MCF 10A (cell line): Measurements from ENCODE around the gene ARHGEF19. TPM values are rescaled to one million over a fixed set of nuclear protein-coding genes. Genes with fewer than 3 reads are reported as not detected.

Experiments
- BruUV-seq: library from RNA; stranded (reverse); fragments of 400-500 nt; replicated peaks from 2 replicates; lab custom pipeline; 2021; lab: Mats Ljungman, UMichigan
- CTCF ChIA-PET: fragments of 300-600 bp; sonication (Branson Sonifier 250); formaldehyde crosslinking; extraction: SDS; loops from one replicate; lab custom pipeline; 2021; ENCODE audit warnings: antibody characterized with exemption, inconsistent platforms; lab: Yijun Ruan, JAX
- POLR2A ChIA-PET: fragments of 300-600, 350-650 bp; sonication (Branson Sonifier 250); formaldehyde crosslinking; extraction: SDS; loops from one replicate; lab custom pipeline; 2020; ENCODE audit warnings: antibody characterized with exemption, inconsistent platforms; lab: Yijun Ruan, JAX
- DNase-seq: peaks from one replicate; pipeline ENCODE4 v3.0.0-alpha.2; 2018; ENCODE audit not compliant: unreplicated experiment
- H3K27ac Mint-ChIP-seq: one replicate; pipeline ENCODE4 v1.8.0; 2022; ENCODE audit warnings: mild to moderate bottlenecking, low read depth, mixed read lengths; ENCODE audit not compliant: unreplicated experiment
- H3K27me3 Mint-ChIP-seq: one replicate; pipeline ENCODE4 v1.8.0; 2022; ENCODE audit warnings: mixed read lengths; ENCODE audit not compliant: insufficient read depth, unreplicated experiment
- H3K36me3 Mint-ChIP-seq: one replicate; pipeline ENCODE4 v1.8.0; 2022; ENCODE audit warnings: mild to moderate bottlenecking, moderate library complexity, mixed read lengths; ENCODE audit not compliant: insufficient read depth, unreplicated experiment
- H3K4me1 Mint-ChIP-seq: one replicate; pipeline ENCODE4 v1.8.0; 2022; ENCODE audit warnings: mixed read lengths; ENCODE audit not compliant: insufficient read depth, unreplicated experiment
- H3K4me3 Mint-ChIP-seq: one replicate; pipeline ENCODE4 v1.8.0; 2022; ENCODE audit warnings: mild to moderate bottlenecking, moderate library complexity, mixed read lengths; ENCODE audit not compliant: unreplicated experiment
- H3K9me3 Mint-ChIP-seq: one replicate; pipeline ENCODE4 v1.8.0; 2022; ENCODE audit warnings: mixed read lengths; ENCODE audit not compliant: unreplicated experiment
- intact Hi-C: fragments of 100-400 bp; cut with micrococcal nuclease; formaldehyde crosslinking; loops from 2 replicates; pipeline ENCODE4 v1.14.1; 2022
- total RNA-seq: library from RNA; stranded (reverse); gene quantifications from 2 replicates; pipeline ENCODE4 v1.2.3, GENCODE V29; 2022
- TF ChIP-seq, protein P1 (sequence below): fragments of 200-600 bp; IDR thresholded peaks from one replicate; pipeline ENCODE4 v1.8.0; 2022; ENCODE audit warnings: antibody characterized with exemption, mild to moderate bottlenecking; ENCODE audit not compliant: unreplicated experiment

ARHGEF19 gene
- total RNA-seq, 1 experiment from 2014 or later: 1.9 TPM

DNA sequence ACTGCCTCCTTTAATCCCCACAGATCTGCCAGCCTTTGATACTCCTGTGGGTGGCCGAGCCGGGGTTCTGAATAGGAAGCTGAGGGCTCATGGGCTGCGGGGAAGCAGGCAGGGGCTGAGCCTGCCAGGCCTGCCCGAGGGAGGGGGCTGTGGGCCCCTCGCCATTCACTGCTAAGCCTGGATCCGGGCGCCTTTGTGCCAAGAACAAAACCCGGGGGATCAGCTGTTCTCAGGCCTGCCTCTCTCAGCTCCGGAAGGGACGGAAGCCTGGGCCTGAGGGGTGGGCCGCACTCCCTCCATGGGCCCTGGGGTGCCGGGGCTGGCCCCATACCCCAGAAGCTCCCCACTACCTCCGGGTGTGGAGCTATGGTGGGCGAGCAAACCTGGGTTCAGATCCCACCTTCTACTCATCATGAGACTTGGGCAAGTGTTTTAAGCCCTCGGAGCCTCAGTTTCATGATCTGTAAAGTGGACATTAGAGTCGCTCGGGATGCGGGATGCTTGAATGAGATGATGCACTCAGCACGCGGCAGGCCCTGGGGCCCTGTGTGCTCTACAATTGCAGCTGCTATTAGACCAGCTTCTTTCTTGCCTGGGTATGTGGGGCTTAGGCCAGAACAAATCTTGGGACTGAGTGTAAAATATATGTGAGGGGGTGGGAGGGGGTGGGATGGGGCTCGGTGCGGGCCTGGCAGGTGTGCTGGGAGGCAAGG, 37.4 kb downstream of the ARHGEF19 start:
- Mint-ChIP-seq H3K4me1 (peaks cover 52% of the 10 kb centered on the region), H3K9me3 (no peaks in the 10 kb centered on the region), H3K27ac (peak overlapping the region; percentile 71), H3K36me3 (peaks cover 6% of the 10 kb centered on the region), H3K27me3 (no peaks in the 10 kb centered on the region), H3K4me3 (no peak overlapping the region)
- ChIA-PET CTCF (interaction anchor here (1.0 to 1.4 kb wide), 3 partner anchors 22 to 97 kb away, joined by 3 to 5 read pairs (median 4); no protein-coding TSS in a partner anchor), POLR2A (interaction anchor here (0.7 to 5.6 kb wide), 10 partner anchors 8 to 68 kb away, joined by 3 to 66 read pairs (median 4); partner anchors contain the start of gene EPHA2)
- no peak for DNase-seq
- intact Hi-C loops: no loop called here
- TF ChIP-seq, protein P1, sequence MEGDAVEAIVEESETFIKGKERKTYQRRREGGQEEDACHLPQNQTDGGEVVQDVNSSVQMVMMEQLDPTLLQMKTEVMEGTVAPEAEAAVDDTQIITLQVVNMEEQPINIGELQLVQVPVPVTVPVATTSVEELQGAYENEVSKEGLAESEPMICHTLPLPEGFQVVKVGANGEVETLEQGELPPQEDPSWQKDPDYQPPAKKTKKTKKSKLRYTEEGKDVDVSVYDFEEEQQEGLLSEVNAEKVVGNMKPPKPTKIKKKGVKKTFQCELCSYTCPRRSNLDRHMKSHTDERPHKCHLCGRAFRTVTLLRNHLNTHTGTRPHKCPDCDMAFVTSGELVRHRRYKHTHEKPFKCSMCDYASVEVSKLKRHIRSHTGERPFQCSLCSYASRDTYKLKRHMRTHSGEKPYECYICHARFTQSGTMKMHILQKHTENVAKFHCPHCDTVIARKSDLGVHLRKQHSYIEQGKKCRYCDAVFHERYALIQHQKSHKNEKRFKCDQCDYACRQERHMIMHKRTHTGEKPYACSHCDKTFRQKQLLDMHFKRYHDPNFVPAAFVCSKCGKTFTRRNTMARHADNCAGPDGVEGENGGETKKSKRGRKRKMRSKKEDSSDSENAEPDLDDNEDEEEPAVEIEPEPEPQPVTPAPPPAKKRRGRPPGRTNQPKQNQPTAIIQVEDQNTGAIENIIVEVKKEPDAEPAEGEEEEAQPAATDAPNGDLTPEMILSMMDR: no peak
- BruUV-seq: no TSS peak

DNA sequence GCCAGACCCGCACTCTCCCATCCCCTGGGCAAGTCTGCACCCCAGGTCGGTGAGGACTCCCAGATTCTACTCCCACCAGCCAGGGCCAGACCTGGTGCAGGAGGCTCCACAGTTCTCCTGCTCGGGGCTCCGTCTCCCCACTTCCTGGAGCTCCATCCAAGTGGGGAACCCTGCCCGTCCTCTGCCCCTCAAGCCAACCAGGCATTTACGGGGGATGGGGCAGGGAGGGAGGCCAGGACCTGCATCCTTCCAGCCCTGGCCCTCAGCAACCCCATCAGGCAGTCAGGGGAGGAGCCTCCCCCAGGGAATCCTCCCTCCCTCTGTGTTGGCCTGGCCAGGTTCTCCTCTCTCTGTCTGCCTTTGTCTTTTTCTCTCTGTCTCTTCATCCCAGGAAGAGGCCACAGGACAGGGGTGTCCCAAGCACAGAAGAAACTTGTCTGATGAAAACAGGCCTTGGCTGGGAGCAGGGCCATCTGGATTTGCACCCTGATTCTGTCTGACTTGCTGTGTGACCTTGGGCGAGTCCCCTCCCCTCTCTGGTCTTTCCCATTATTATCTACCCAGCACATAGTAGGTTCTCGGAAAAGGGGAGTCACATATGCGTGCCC, 38.1 kb downstream of the ARHGEF19 start:
- Mint-ChIP-seq H3K9me3 (no peaks in the 10 kb centered on the region), H3K4me1 (peaks cover 51% of the 10 kb centered on the region), H3K27ac (peak overlapping the region; percentile 99), H3K36me3 (peaks cover 6% of the 10 kb centered on the region), H3K4me3 (no peak overlapping the region), H3K27me3 (no peaks in the 10 kb centered on the region)
- POLR2A ChIA-PET: interaction anchor here (0.7 to 5.6 kb wide), 9 partner anchors 9 to 68 kb away, joined by 3 to 66 read pairs (median 4); partner anchors contain the start of gene EPHA2
- intact Hi-C loops: no loop called here
- CTCF ChIA-PET: interaction anchor here (0.7 to 1.1 kb wide), 2 partner anchors 13 to 96 kb away, joined by 4 read pairs; no protein-coding TSS in a partner anchor
- BruUV-seq: no TSS peak
- TF ChIP-seq, protein P1: no peak
- DNase-seq: peak; percentile 39

DNA sequence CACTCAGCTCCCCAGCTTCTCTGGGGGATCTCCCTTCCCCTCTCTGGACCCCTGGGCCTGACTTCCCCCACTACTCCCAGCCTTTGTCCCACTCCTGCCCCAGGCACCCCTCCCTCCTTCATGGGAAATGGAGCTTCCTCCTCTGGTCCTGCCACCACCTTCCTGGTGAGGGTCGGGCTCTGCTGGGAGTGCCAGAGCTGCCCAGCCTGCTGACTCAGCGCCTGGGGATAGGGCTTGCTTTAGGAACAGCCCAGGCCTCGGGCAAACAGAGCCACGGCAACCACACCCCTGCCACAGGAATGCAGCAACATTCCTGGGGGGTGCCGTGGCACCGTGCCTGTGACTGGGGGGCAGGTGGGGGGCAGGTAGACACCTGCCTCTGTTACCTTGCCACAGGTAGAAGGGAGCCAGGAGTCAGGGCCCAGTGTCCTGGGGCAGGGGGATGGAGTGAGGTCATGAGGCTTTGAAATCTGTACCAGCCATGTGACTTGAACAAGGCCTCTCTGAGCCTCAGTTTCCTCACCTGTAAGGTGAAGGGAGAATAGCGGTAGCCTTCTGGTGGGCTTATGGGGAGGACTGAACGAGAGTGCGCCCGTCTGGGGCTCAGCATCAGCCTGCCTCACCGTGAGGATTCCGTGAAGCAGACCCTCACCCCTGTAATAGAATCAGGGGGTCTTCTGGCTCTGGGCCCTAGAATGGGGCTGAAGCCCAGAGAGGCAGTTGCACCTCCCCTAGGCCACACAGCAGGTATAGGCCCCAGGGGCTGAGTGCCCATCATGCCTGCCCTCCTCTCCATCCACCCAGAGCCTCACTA, 38.8 kb downstream of the ARHGEF19 start:
- TF ChIP-seq, protein P1: no peak
- Mint-ChIP-seq H3K9me3 (no peaks in the 10 kb centered on the region), H3K27ac (peak overlapping the region; percentile 99), H3K4me1 (peaks cover 44% of the 10 kb centered on the region), H3K4me3 (peak overlapping the region; percentile 59), H3K27me3 (no peaks in the 10 kb centered on the region), H3K36me3 (peaks cover 6% of the 10 kb centered on the region)
- CTCF ChIA-PET: interaction anchor here (0.7 to 1.0 kb wide), 2 partner anchors 13 to 14 kb away, joined by 3 to 4 read pairs; no protein-coding TSS in a partner anchor
- DNase-seq: peak; percentile 89
- POLR2A ChIA-PET: interaction anchor here (0.6 to 5.6 kb wide), 15 partner anchors 9 to 723 kb away, joined by 3 to 66 read pairs (median 4); partner anchors contain the start of gene EPHA2
- BruUV-seq: TSS peak; percentile 25
- intact Hi-C loops: no loop called here
